ENCODE results near the gene ATP10B. TPM values are rescaled to one million over a fixed set of nuclear protein-coding genes. Genes with fewer than 3 reads are reported as not detected.
"Not testable (repeated sequence)": the region's sequence is repeated elsewhere in the genome, so short reads cannot be mapped to it uniquely, and the experiment has no call there.

The ATP10B gene
- total RNA-seq, 1 donor from 2014 or later = 0.10 TPM

DNA sequence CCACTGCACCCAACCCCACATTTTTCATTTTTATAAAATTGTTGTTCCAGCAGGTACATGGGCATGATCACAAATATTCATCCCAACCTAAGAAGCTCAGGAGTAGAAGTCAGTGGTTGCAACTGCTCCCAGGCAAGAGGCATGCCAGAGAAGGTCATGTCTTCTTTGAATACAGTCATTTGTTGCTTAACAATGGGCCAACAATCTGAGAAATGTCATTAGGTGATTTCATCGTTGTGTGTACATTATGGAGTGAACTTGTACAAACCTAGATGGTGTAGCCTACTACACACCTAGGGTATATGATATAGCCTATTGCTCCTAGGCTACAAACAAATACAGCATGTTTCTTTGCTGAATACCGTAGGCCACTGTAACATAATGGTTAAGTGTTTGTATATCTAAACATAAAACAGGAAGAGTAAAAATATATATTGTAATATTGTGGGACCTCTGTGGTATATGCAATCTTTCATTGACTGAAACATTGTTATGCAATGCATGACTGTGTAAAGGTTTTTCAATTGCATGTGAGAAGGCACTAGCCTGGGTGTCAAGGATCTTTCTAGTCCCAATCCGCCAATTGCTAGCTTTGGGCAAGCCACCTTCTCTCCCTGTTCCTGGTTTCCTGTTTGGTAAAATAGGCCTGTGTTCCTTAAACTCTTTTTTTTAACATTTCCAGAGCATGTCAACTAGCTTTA is 27.6 kb downstream of the ATP10B start:
- ATAC-seq (no peak), DNase-seq (ENCODE audit: low spot score) (no peak)

GRCh38 chr5:160812996-160813395 is 39.0 kb downstream of the ATP10B start:
- not testable (repeated sequence) for ATAC-seq; DNase-seq (ENCODE audit: low spot score)

DNA sequence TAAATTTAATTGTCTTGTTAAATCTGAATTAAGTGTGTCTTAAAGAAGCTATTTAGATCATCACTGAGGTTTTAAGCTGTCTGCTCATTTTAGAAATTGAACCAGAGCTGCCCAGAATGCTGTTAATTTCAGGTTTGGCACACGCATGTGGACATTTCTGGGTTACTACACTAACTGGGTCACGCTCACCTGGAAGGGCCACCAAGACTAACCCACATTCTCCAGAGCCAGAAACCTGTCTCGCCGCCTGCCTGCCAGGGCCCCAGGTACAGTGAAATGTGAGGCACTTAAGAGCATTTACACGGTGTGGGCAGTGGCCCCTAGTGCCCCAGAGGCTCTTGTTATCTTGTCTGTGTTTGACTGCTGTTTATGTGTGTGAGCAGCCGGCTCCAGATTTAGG is 46.6 kb downstream of the ATP10B start:
- no peak for ATAC-seq
- DNase-seq (ENCODE audit: low spot score) = no peak

GRCh38 chr5:160802592-160802991 is 49.4 kb downstream of the ATP10B start:
- DNase-seq (ENCODE audit: low spot score) = no peak
- no peak for ATAC-seq

- DNase-seq (ENCODE audit: low spot score) = no peak
- no peak for ATAC-seq
Observed at GRCh38 chr5:160800375-160801275, 51.4 kb downstream of the ATP10B start.

- ATAC-seq (no peak), DNase-seq (ENCODE audit: low spot score) (no peak)
Observed at GRCh38 chr5:160799184-160799583, 52.8 kb downstream of the ATP10B start.

DNA sequence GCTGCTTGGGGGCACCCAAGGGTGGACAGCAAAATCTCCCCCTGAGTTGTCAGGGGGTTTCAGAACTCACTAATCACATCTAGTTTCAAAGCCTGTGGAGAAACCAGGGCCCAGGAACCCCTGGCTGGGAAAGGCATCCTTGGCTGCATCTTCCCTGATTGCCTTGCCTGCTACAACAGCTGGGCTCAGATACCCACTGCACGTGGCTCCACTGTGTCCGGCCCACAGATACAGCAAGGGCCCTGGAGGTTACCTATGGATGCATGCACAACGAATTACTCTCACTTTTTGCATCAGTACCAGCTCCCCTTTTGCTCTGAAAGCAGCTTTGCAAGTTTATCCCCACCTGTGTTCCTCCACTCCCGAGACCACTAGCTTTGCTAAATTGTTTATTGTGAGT is 55.0 kb downstream of the ATP10B start:
- DNase-seq (ENCODE audit: low spot score) (no peak), ATAC-seq (no peak)

GRCh38 chr5:160793530-160793899 is 58.5 kb downstream of the ATP10B start:
- DNase-seq (ENCODE audit: low spot score) (no peak), ATAC-seq (no peak)

DNA sequence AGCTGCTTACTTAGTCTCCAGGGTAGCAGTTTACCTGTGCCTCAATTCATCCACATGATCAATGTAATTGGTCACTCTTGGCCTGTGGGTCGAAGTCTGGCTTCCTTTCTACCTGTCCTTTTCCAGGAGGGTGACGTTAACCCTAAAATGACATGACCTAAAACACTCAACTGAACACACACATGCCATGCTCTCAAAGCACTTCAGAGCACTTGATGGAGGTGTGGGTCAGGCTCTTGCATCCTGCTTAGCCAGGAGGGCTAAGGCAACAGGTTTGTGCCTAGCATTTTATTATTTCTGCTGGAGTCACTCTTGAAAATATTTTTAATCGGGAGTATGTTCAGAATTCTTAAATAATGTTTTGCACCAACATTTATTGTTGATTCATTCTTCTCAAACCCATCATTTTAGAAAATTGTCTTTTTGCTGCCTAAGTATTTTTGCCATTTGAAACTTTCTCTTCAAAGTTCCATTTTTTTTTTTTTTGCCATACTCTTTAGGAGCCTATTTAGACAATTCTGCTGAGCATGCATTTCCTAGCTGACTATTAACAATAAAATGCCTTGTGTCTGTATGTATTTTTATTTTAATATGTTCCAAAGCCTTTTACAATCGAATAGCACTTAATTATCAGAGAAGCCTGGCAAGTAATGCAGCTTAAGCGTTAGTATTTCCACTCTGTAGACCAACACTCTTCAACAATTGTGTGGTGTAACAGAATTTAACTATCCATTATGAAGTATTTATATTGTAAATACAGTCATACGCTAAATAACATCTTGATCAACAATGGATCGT is 59.1 kb downstream of the ATP10B start:
- ATAC-seq = no peak
- DNase-seq (ENCODE audit: low spot score) = no peak

DNA sequence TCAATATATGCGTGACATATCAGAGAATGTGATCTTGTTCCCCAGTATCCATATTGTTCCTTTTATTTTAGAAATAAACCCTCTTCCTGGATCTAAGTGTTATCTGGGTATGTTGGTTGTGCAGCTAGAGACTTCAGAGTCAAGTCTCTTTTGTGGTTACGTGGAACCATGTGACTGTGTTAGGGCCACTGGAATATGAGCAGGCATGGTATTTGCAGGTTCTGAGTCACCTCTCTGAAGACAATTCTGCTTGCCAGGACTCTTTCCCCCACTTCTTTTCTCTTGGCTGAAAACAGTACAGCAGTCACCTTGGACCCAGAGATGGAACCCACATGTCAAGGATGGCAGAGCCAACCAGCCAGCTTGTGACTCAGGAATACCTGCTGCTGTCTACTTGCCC is 59.7 kb downstream of the ATP10B start:
- ATAC-seq (no peak), DNase-seq (ENCODE audit: low spot score) (no peak)

DNA sequence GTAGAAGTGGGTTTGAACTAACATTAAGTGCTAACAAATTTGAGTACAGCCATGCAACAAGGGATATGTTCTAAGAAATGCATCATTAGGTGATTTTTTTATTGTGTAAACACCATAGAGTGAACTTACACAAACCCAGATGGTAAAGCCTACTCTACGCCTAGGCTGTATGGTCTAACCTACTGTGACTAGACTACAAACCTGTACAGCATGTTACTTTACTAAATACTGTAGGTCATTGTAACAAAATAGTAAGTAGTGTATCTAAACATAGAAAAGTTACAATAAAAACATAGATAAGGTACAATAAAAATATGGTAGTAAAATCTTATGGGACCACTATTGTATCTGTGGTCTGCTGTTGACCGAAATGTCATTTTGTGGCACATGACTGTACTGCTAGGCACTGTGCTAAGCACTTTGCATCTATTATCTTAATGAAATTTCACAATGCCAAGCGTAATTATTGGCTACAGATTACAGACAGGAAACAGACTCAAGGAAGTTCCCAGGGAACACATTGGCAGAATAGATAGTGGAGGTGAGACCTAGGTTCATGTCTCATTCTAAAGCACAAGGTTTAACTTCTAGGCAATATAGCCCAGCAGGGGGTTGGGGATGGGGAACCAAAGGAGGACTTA is 62.7 kb downstream of the ATP10B start:
- no peak for DNase-seq (ENCODE audit: low spot score)
- no peak for ATAC-seq

- DNase-seq (ENCODE audit: low spot score) (no peak), ATAC-seq (no peak)
Observed at GRCh38 chr5:160788102-160788660, 63.8 kb downstream of the ATP10B start.

- ATAC-seq (peak; percentile 55), DNase-seq (ENCODE audit: low spot score) (no peak)
Observed at GRCh38 chr5:160787240-160787639, 64.8 kb downstream of the ATP10B start.

GRCh38 chr5:160774666-160775315 is 77.2 kb downstream of the ATP10B start:
- DNase-seq (ENCODE audit: low spot score) = no peak
- ATAC-seq = no peak

GRCh38 chr5:160773646-160774410 is 78.2 kb downstream of the ATP10B start:
- ATAC-seq = no peak
- DNase-seq (ENCODE audit: low spot score) = no peak

DNA sequence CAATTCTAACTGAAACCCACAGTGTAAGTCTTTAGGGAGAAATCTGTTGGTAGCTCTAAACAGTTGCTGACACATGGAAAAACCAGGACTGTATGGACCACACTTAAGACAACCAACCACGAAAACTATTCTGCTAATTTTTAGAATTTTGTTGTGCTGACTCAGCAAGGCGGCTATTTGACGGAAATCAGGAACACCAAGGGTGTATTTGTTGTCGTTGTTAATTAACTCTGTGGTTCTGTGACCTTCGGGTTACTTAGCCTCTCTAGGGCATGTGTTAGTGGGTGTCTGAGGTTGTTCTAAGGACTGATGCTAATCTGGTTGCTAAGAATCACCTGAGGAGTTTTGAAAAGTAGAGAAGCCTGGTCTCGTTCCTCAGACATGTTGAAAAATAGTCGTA is 79.2 kb downstream of the ATP10B start:
- no peak for DNase-seq (ENCODE audit: low spot score)

DNA sequence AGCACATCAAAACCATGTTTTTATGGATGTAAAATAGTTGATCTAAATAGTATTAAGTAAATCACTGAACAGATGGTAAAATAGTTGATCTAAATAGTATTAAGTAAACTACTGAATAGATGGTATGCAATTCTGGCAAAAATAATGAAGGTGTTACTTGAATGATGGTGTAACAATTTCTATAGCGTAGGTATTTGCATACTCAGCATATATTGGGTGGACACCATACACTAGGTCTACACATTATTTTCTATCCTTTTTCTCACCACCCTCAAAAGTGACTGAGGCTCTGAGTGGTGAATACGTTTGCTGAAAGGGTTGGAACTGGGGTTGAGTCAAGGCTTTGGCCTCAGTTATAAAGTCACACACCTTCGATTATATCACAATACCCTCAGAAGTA is 81.3 kb downstream of the ATP10B start:
- no peak for ATAC-seq
- no peak for DNase-seq (ENCODE audit: low spot score)

More for the DNA sequence above, 79.2 kb downstream of the ATP10B start:
- no peak for ATAC-seq

- DNase-seq (ENCODE audit: low spot score) = no peak
- ATAC-seq = no peak
Observed at GRCh38 chr5:160769301-160769700, 82.7 kb downstream of the ATP10B start.

DNA sequence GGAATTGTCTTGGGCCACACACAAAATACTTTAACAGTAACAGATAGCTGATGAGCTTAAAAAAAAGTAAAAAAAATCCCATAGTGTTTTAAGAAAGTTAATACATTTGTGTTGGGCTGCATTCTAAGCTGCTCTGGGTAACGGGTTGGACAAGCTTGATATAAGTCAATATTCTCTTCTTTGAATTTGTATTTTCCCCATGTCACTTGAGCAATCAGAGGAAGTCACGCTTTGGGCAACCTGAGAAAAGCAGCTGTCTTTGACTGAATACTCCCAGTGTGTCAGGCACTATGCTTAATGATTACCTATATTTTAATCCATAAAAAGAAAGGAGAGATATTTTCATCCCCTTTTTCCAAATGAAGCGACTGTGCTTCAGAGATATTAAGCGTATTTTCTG is 84.9 kb downstream of the ATP10B start:
- ATAC-seq = no peak
- DNase-seq (ENCODE audit: low spot score) = no peak

Data from left lobe of liver (tissue), 2 donors.